ENCODE results near the gene ABCG1.

ABCG1 gene

GRCh38 chr21:42253466-42253865 lies 34.5 kb downstream of the ABCG1 start:
- no peaks in the 10 kb centered on the region for H3F3A ChIP-seq (ENCODE audit: insufficient read depth, low read length)
- H2AFZ ChIP-seq (ENCODE audit: low read length) = no peak overlapping the region
- peak overlapping the region; percentile 95 for H3K27ac ChIP-seq (ENCODE audit: low read depth, low read length, poor library complexity, severe bottlenecking)
- H3K9me2 ChIP-seq (ENCODE audit: low read depth, low read length) = no peaks in the 10 kb centered on the region
- H3K4me2 ChIP-seq (ENCODE audit: low read length) = no peak overlapping the region
- H3K9me3 ChIP-seq (ENCODE audit: low read length) = no peaks in the 10 kb centered on the region
- no peaks in the 10 kb centered on the region for H3K27me3 ChIP-seq (ENCODE audit: insufficient read depth, low read length)
- no peak for TF ChIP-seq CTCF (IDR thresholded peaks at IDR 0.05; ENCODE audit: low read length)
- TF ChIP-seq EZH2 (IDR thresholded peaks at IDR 0.05; ENCODE audit: borderline replicate concordance, low read length) = no peak
- no peaks in the 10 kb centered on the region for H3K36me3 ChIP-seq (ENCODE audit: insufficient read depth, low read length)
- no peak overlapping the region for H3K4me3 ChIP-seq (ENCODE audit: low read depth, low read length, poor library complexity, severe bottlenecking)
- H4K20me1 ChIP-seq (ENCODE audit: insufficient read depth, low read length) = no peaks in the 10 kb centered on the region
- H3K79me2 ChIP-seq (ENCODE audit: insufficient read depth, low read length) = no peaks in the 10 kb centered on the region
- H3K4me1 ChIP-seq (ENCODE audit: insufficient read depth, low read length, severe bottlenecking) = peaks cover 95% of the 10 kb centered on the region
- peak overlapping the region; percentile 45; the same call in 1 of the 2 replicates for H3K9ac ChIP-seq (ENCODE audit: low read length)

- TF ChIP-seq CTCF (IDR thresholded peaks at IDR 0.05; ENCODE audit: low read length) (no peak), EZH2 (IDR thresholded peaks at IDR 0.05; ENCODE audit: borderline replicate concordance, low read length) (no peak)
- no peaks in the 10 kb centered on the region for H3K36me3 ChIP-seq (ENCODE audit: insufficient read depth, low read length)
- no peaks in the 10 kb centered on the region for H3K9me2 ChIP-seq (ENCODE audit: low read depth, low read length)
- H2AFZ ChIP-seq (ENCODE audit: low read length) = no peak overlapping the region
- H3K4me3 ChIP-seq (ENCODE audit: low read depth, low read length, poor library complexity, severe bottlenecking) = no peak overlapping the region
- H3K27ac ChIP-seq (ENCODE audit: low read depth, low read length, poor library complexity, severe bottlenecking) = peak overlapping the region; percentile 95
- H3K4me1 ChIP-seq (ENCODE audit: insufficient read depth, low read length, severe bottlenecking) = peaks cover 95% of the 10 kb centered on the region
- H4K20me1 ChIP-seq (ENCODE audit: insufficient read depth, low read length) = no peaks in the 10 kb centered on the region
- no peaks in the 10 kb centered on the region for H3K27me3 ChIP-seq (ENCODE audit: insufficient read depth, low read length)
- H3F3A ChIP-seq (ENCODE audit: insufficient read depth, low read length) = no peaks in the 10 kb centered on the region
- peak overlapping the region; percentile 54 for H3K4me2 ChIP-seq (ENCODE audit: low read length)
- H3K79me2 ChIP-seq (ENCODE audit: insufficient read depth, low read length) = no peaks in the 10 kb centered on the region
- H3K9me3 ChIP-seq (ENCODE audit: low read length) = no peaks in the 10 kb centered on the region
- H3K9ac ChIP-seq (ENCODE audit: low read length) = peak overlapping the region; percentile 45
These were observed 35.1 kb downstream of the ABCG1 start for GRCh38 chr21:42254083-42254482.

- Histone ChIP-seq H3K4me1 (ENCODE audit: insufficient read depth, low read length, severe bottlenecking) (peaks cover 95% of the 10 kb centered on the region), H3K9me3 (ENCODE audit: low read length) (no peaks in the 10 kb centered on the region), H3K4me2 (ENCODE audit: low read length) (peak overlapping the region; percentile 54), H3K9ac (ENCODE audit: low read length) (peak overlapping the region; percentile 60), H3F3A (ENCODE audit: insufficient read depth, low read length) (no peaks in the 10 kb centered on the region), H3K79me2 (ENCODE audit: insufficient read depth, low read length) (no peaks in the 10 kb centered on the region), H3K4me3 (ENCODE audit: low read depth, low read length, poor library complexity, severe bottlenecking) (peak overlapping the region; percentile 23), H3K27ac (ENCODE audit: low read depth, low read length, poor library complexity, severe bottlenecking) (peak overlapping the region; percentile 95), H3K27me3 (ENCODE audit: insufficient read depth, low read length) (no peaks in the 10 kb centered on the region), H3K9me2 (ENCODE audit: low read depth, low read length) (no peaks in the 10 kb centered on the region), H4K20me1 (ENCODE audit: insufficient read depth, low read length) (no peaks in the 10 kb centered on the region), H2AFZ (ENCODE audit: low read length) (no peak overlapping the region), H3K36me3 (ENCODE audit: insufficient read depth, low read length) (no peaks in the 10 kb centered on the region)
- TF ChIP-seq CTCF (IDR thresholded peaks at IDR 0.05; ENCODE audit: low read length) (no peak), EZH2 (IDR thresholded peaks at IDR 0.05; ENCODE audit: borderline replicate concordance, low read length) (no peak)
These were observed 36.0 kb downstream of the ABCG1 start for GRCh38 chr21:42254651-42255601.

Measured in OCI-LY1 (cell line).